GM12872 (cell line): ENCODE results near the gene OR8A1.

ENCODE experiments used
- CTCF ChIP-seq: IDR thresholded peaks from 3 replicates; pipeline ENCODE4 v1.5.1; 2011; ENCODE audit warnings: low read depth, mild to moderate bottlenecking, low read length, moderate library complexity; ENCODE audit not compliant: insufficient read depth

The OR8A1 gene

GRCh38 chr11:124578761-124579160 is 9.0 kb downstream of the OR8A1 start:
- TF ChIP-seq CTCF: no peak

- TF ChIP-seq CTCF: no peak
These were observed 12.0 kb downstream of the OR8A1 start for GRCh38 chr11:124581817-124582216.

GRCh38 chr11:124582565-124582964 is 12.8 kb downstream of the OR8A1 start:
- no peak for TF ChIP-seq CTCF

GRCh38 chr11:124583781-124584180 is 14.0 kb downstream of the OR8A1 start:
- no peak for TF ChIP-seq CTCF

- no peak for TF ChIP-seq CTCF
These were observed 15.0 kb downstream of the OR8A1 start for GRCh38 chr11:124584681-124585372.

- TF ChIP-seq CTCF: peak; percentile 68
These were observed 16.6 kb downstream of the OR8A1 start for GRCh38 chr11:124586238-124586860.

GRCh38 chr11:124591430-124591829 is 21.6 kb downstream of the OR8A1 start:
- no peak for TF ChIP-seq CTCF
